Activated naive CD8-positive, alpha-beta T cell treated with anti-CD3 and anti-CD28 coated beads, Interleukin-2, amount 10 ng/mL, durations not matched to agents 7 days and 5 days (primary cell): ENCODE data around the gene SLC45A1. TPM values are rescaled to one million over a fixed set of nuclear protein-coding genes. Genes with fewer than 3 reads are reported as not detected.

Experiments
- ATAC-seq: fragments of 150-1000 bp; cut with Tn5 transposase; one replicate; pipeline ENCODE4 v1.10.0; 2021; ENCODE audit warnings: low read depth, moderate library complexity
- POLR2A ChIA-PET: fragments of 350-600 bp; sonication (Branson Sonifier 250); formaldehyde crosslinking; loops from one replicate; lab custom pipeline; 2021; ENCODE audit warnings: antibody characterized with exemption; lab: Charles Lee
- DNase-seq: peaks from one replicate; pipeline ENCODE4 v3.0.0; 2021
- H3K27ac Mint-ChIP-seq: one replicate; pipeline ENCODE4 v1.8.0; 2022; ENCODE audit warnings: mild to moderate bottlenecking, mixed read lengths
- H3K27me3 Mint-ChIP-seq: one replicate; pipeline ENCODE4 v1.8.0; 2022; ENCODE audit warnings: mild to moderate bottlenecking, moderate library complexity, mixed read lengths
- H3K36me3 Mint-ChIP-seq: one replicate; pipeline ENCODE4 v1.8.0; 2021; ENCODE audit warnings: mild to moderate bottlenecking, mixed read lengths
- H3K4me1 Mint-ChIP-seq: one replicate; pipeline ENCODE4 v1.8.0; 2021; ENCODE audit warnings: mixed read lengths
- H3K4me3 Mint-ChIP-seq: one replicate; pipeline ENCODE4 v1.8.0; 2022; ENCODE audit warnings: mild to moderate bottlenecking, moderate library complexity, mixed read lengths
- H3K9me3 Mint-ChIP-seq: one replicate; pipeline ENCODE4 v1.8.0; 2021; ENCODE audit warnings: mixed read lengths
- total RNA-seq, 2 experiments: library from RNA; stranded (reverse); gene quantifications; one replicate each; pipeline ENCODE4 v1.2.3, GENCODE V29; 2021

The SLC45A1 gene
- total RNA-seq, 2 experiments from 2014 or later, result 0.50 to 0.88 TPM

DNA sequence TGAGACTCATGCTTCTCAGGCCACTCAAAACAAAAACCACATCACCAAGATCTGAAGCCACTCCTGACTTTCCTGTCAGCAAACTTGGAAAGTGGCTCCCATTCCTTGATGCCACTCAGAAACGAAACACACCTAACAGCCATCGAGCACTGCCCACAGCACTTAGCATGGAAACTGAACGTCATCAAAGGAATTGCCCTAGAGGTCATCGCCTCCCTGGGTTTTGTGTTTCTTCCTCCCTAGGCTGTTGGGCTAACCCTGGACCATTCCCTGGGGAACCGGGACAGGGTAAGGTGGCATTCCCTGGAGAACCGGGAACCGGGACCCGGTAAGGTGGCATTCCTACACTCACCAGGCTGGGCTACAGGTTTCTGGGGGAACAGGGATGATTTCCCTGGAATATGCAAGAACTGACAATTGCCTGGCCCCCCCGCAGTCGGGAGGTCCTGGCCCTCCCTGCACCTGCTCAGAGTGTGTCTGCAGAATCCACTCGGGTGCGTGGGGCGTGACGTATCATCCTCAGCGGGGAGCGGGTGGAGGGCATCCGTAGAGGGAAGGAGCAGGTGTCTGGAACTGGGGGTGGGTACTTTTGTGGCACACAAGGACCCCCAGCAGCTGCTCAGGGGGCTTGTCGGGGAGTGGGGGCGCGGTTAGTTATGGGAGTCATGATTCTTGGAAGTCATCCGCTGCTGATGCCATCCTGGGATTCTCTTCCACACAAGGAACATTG, 30.3 kb downstream of the SLC45A1 start:
- Mint-ChIP-seq H3K4me1 (peaks cover 2% of the 10 kb centered on the region), H3K4me3 (no peak overlapping the region), H3K36me3 (no peaks in the 10 kb centered on the region), H3K27me3 (peaks cover 4% of the 10 kb centered on the region), H3K9me3 (no peaks in the 10 kb centered on the region), H3K27ac (no peak overlapping the region)
- POLR2A ChIA-PET, result no interaction called here
- ATAC-seq (no peak), DNase-seq (no peak)

- Mint-ChIP-seq H3K27ac (peak overlapping the region; percentile 40), H3K27me3 (peaks cover 4% of the 10 kb centered on the region)
- POLR2A ChIA-PET, result no interaction called here
Observed at GRCh38 chr1:8348777-8349472, 31.0 kb downstream of the SLC45A1 start.

DNA sequence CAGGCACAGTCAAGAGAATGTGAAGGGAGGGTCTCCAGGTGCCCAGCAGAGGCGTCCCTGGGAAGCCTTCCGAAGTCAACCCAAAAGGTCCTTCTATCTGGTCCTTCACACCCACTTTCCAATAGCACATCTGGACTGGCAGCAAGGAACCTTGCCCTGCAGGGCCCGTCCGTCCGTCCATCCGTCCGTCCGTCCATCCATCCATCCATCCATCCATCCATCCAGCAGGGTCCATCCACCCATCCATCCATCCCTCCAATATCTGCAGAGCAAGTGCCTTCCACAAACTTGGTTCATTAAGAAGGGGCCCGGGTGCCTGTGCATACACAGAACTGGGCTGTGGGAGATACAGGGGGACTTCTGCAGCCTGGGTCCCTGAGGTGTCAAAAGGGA, 31.6 kb downstream of the SLC45A1 start:
- Mint-ChIP-seq H3K27ac (no peak overlapping the region), H3K9me3 (no peaks in the 10 kb centered on the region), H3K36me3 (no peaks in the 10 kb centered on the region), H3K4me1 (peaks cover 2% of the 10 kb centered on the region), H3K27me3 (peaks cover 4% of the 10 kb centered on the region), H3K4me3 (no peak overlapping the region)
- POLR2A ChIA-PET, result no interaction called here
- no peak for ATAC-seq
- no peak for DNase-seq

More at GRCh38 chr1:8348777-8349472, 31.0 kb downstream of the SLC45A1 start:
- ATAC-seq (peak; percentile 72), DNase-seq (peak; percentile 76)
- Mint-ChIP-seq H3K4me3 (no peak overlapping the region), H3K9me3 (no peaks in the 10 kb centered on the region), H3K36me3 (no peaks in the 10 kb centered on the region), H3K4me1 (peaks cover 2% of the 10 kb centered on the region)

DNA sequence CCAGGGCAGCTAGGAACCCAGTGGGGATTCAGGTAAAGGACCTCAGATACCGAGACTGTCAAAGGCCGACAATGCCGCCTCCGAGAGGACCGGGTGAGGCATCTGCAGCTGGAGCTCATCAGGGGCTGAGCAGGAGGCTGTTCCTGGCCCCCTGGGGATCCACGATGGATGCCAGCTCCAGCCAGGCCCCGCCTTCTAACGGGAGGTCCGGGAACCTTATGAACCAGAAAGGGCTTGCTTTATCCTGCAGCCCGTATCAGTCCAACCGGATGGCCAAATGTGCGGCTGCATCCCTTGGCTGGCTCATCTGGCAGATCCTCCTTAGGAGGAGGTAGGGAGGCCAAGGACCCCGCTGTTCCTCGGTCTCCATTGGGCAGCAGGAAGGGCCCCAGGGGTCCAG, 32.0 kb downstream of the SLC45A1 start:
- DNase-seq, result peak; percentile 34
- no peaks in the 10 kb centered on the region for H3K9me3 Mint-ChIP-seq
- H3K4me3 Mint-ChIP-seq, result no peak overlapping the region
- peaks cover 2% of the 10 kb centered on the region for H3K4me1 Mint-ChIP-seq
- POLR2A ChIA-PET, result no interaction called here
- no peak for ATAC-seq
- peaks cover 4% of the 10 kb centered on the region for H3K27me3 Mint-ChIP-seq
- H3K27ac Mint-ChIP-seq, result no peak overlapping the region
- no peaks in the 10 kb centered on the region for H3K36me3 Mint-ChIP-seq

DNA sequence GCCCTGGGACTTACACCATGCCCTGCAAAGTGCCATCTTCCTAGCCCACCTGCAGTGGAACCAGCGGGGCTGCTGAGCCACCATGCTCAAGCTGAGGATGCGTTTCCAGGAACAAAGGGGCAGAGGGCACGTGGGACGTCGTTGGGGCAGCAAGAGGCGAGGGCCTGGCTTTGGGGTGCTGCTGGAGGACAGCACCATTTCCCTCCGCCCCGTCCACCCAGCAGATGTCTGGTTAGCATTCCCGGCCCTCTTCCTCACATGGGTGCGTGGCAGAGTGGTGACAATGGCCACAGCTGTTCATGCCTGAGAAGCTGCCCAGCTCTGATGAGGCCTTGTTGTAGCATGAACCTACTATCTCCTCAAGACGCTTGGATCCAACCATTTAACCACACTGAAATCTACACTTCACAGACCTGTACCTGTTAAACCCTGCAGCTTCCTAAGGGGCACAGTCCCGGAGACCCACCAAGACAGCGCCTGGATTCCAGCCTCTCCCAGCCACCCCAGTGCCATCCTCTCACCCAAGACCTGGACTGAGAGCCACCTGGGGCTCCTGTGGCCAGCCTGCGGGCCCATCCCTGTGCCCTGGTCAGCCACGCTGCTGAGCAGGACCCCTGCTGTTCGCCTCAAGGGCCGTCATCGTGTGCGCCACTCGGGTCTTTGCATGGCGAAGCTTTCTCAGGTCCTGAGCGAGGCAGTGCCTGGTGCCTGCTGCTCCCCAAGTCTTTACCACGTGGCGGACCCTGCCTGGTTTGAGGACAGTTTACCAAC, 33.2 kb downstream of the SLC45A1 start:
- peaks cover 2% of the 10 kb centered on the region for H3K36me3 Mint-ChIP-seq
- no peak overlapping the region for H3K4me3 Mint-ChIP-seq
- no peaks in the 10 kb centered on the region for H3K9me3 Mint-ChIP-seq
- DNase-seq (no peak), ATAC-seq (no peak)
- H3K27ac Mint-ChIP-seq, result no peak overlapping the region
- peaks cover 4% of the 10 kb centered on the region for H3K27me3 Mint-ChIP-seq
- H3K4me1 Mint-ChIP-seq, result peaks cover 2% of the 10 kb centered on the region
- POLR2A ChIA-PET, result interaction anchor here (0.5 kb wide), 1 partner anchor 157 kb away, joined by 4 read pairs; no protein-coding TSS in a partner anchor

- Mint-ChIP-seq H3K9me3 (no peaks in the 10 kb centered on the region), H3K36me3 (peaks cover 5% of the 10 kb centered on the region), H3K4me3 (no peak overlapping the region), H3K27ac (no peak overlapping the region), H3K27me3 (peaks cover 4% of the 10 kb centered on the region), H3K4me1 (peaks cover 2% of the 10 kb centered on the region)
- POLR2A ChIA-PET, result no interaction called here
- DNase-seq (no peak), ATAC-seq (peak; percentile 24)
Observed at GRCh38 chr1:8351693-8352470, 34.0 kb downstream of the SLC45A1 start.

DNA sequence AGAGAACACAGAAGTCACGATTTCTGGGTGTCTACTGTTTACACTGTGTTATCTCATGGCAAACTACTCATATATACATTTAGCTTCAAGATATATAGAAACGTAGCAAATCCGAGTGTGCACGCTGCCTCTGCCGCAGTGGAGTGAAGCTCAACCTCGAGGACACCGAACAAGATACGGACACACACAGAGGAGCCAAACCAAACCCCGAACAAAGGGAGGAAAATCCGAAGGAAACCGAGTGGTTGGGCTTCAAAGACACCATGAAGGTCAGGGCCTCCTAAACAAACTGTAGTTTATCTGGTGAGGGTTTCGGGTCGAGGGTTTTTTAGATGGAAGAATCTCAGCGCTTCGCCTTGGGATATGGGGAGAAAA, 34.5 kb downstream of the SLC45A1 start:
- DNase-seq, result no peak
- POLR2A ChIA-PET, result no interaction called here
- peaks cover 2% of the 10 kb centered on the region for H3K4me1 Mint-ChIP-seq
- no peak overlapping the region for H3K4me3 Mint-ChIP-seq
- H3K27me3 Mint-ChIP-seq, result peaks cover 4% of the 10 kb centered on the region
- H3K9me3 Mint-ChIP-seq, result no peaks in the 10 kb centered on the region
- no peak overlapping the region for H3K27ac Mint-ChIP-seq
- ATAC-seq, result no peak
- H3K36me3 Mint-ChIP-seq, result peaks cover 6% of the 10 kb centered on the region

DNA sequence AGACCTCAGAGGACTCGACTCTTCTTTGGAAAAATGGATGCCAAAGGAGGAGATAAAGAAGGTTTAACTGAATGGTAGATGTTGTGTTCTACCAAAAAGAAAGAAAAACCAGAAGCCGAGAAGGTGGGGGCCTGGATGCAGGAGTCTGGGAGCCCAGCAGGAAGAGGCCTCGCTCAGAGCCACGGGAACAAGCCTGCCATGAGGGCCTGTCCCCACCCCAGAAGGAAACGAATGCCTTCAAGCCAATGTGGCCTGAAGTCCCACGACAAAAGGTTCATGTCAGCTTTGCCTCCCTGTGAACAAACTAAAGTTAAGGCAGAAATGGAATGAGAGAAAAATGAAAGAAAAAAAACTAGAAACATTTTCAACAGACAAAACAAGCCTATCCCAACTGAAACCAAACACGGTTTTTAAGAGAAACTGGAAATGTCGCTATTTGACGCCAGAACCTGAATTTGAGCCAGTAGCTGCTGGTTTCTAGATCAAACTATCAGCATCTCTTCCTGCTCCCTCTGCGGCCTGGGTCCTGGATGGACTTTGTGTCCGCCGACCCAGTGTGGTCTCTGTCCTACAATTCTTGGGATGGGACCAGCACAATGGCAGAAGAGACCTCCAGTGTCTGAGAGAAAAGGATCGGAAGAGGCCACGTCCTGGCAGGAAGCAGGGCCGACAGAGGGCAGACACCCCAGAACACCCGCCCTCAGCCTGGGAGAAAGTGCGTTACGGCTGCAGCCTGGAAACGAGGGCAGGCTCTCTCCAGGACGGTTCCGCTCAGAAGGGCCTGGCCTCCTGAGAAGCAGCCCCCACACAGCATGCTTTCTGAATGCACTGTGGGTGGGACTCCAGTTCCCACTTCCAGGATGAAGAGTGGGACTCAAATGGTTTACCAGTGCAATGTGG, 35.2 kb downstream of the SLC45A1 start:
- H3K4me3 Mint-ChIP-seq, result no peak overlapping the region
- DNase-seq (no peak), ATAC-seq (no peak)
- POLR2A ChIA-PET, result no interaction called here
- peaks cover 6% of the 10 kb centered on the region for H3K36me3 Mint-ChIP-seq
- no peaks in the 10 kb centered on the region for H3K9me3 Mint-ChIP-seq
- H3K4me1 Mint-ChIP-seq, result peaks cover 2% of the 10 kb centered on the region
- peaks cover 4% of the 10 kb centered on the region for H3K27me3 Mint-ChIP-seq
- no peak overlapping the region for H3K27ac Mint-ChIP-seq

DNA sequence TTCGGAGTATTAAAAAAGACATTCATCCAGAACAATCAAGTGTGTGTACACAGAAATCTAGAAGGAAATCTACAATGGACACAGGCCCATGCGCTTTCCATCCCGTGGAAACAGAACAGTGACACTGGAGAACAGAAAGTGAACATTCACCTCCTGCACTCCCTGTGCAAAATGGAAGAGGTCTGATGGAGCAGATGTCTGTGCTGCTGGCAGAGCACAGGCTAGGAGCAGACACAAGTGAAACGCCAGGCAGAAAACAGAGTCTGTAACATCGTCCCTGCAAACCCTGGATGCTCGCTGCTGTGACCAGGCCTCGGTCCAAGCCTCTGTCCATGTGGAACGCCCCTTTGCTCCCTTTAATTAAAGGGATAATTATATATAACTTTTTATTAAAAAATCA, 36.1 kb downstream of the SLC45A1 start:
- no peak overlapping the region for H3K4me3 Mint-ChIP-seq

GRCh38 chr1:8355439-8356255, 37.7 kb downstream of the SLC45A1 start:
- H3K27ac Mint-ChIP-seq, result no peak overlapping the region

More for the DNA sequence above, 36.1 kb downstream of the SLC45A1 start:
- no peak for ATAC-seq
- no peaks in the 10 kb centered on the region for H3K4me1 Mint-ChIP-seq
- POLR2A ChIA-PET, result no interaction called here
- no peaks in the 10 kb centered on the region for H3K27me3 Mint-ChIP-seq
- no peak overlapping the region for H3K27ac Mint-ChIP-seq
- H3K9me3 Mint-ChIP-seq, result no peaks in the 10 kb centered on the region
- peaks cover 6% of the 10 kb centered on the region for H3K36me3 Mint-ChIP-seq
- DNase-seq, result no peak

GRCh38 chr1:8356256-8357209, 38.6 kb downstream of the SLC45A1 start:
- Mint-ChIP-seq H3K36me3 (peaks cover 6% of the 10 kb centered on the region), H3K4me3 (no peak overlapping the region), H3K27ac (no peak overlapping the region), H3K9me3 (no peaks in the 10 kb centered on the region), H3K4me1 (no peaks in the 10 kb centered on the region), H3K27me3 (no peaks in the 10 kb centered on the region)
- ATAC-seq, result no peak
- DNase-seq, result no peak
- POLR2A ChIA-PET, result no interaction called here

More at GRCh38 chr1:8355439-8356255, 37.7 kb downstream of the SLC45A1 start:
- DNase-seq, result no peak
- H3K9me3 Mint-ChIP-seq, result no peaks in the 10 kb centered on the region
- no peak overlapping the region for H3K4me3 Mint-ChIP-seq
- peaks cover 6% of the 10 kb centered on the region for H3K36me3 Mint-ChIP-seq
- POLR2A ChIA-PET, result no interaction called here
- no peak for ATAC-seq
- no peaks in the 10 kb centered on the region for H3K4me1 Mint-ChIP-seq
- H3K27me3 Mint-ChIP-seq, result no peaks in the 10 kb centered on the region
